Adrenal gland (tissue), 5 donors: Measurements from ENCODE around the gene RBM19.

Experiments
- POLR2A ChIP-seq, 2 donors: fragments of 450-650 bp; IDR thresholded peaks; one replicate each; pipeline ENCODE4 v1.6.1; 2017; ENCODE audit warnings: antibody characterized with exemption in 2 of 2, mild to moderate bottlenecking in 2 of 2, moderate library complexity in 1 of 2
- TF ChIP-seq, protein P1 (sequence below), 6 experiments: fragments of 450-650 bp in 4 of 6; fragments of 200-600 bp in 2 of 6; sonication (generic) in 1 of 6; IDR thresholded peaks; 1 replicate in 5 of 6; 2 replicates in 1 of 6; pipeline versions ENCODE4 v1.5.1 to v1.8.0; 2016 to 2021; ENCODE audit warnings: antibody characterized with exemption in 6 of 6, mild to moderate bottlenecking in 2 of 6, moderate library complexity in 1 of 6
- donor health status: DM: no; HTN: no; CAD: no.

DNA sequence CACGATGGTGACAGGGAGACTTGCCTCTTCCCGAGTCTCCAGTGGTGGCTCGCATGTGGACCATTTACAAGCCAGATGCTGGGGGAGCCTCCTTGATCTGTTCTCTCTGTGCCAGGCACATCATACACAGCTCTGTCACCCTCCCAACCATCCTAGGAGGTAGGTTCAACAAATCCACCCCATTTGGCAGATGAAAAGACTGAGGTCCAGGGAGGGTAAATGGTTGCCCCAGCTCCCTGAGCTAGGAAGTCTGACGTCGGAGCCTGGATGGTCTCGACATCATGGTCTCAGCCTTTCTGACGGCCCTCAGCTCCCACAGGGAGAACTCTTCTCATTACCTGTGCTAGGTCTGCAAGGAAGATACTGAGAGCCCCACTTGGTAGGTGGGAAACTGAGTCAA lies 189.6 kb downstream of the RBM19 start:
- TF ChIP-seq, protein P1, sequence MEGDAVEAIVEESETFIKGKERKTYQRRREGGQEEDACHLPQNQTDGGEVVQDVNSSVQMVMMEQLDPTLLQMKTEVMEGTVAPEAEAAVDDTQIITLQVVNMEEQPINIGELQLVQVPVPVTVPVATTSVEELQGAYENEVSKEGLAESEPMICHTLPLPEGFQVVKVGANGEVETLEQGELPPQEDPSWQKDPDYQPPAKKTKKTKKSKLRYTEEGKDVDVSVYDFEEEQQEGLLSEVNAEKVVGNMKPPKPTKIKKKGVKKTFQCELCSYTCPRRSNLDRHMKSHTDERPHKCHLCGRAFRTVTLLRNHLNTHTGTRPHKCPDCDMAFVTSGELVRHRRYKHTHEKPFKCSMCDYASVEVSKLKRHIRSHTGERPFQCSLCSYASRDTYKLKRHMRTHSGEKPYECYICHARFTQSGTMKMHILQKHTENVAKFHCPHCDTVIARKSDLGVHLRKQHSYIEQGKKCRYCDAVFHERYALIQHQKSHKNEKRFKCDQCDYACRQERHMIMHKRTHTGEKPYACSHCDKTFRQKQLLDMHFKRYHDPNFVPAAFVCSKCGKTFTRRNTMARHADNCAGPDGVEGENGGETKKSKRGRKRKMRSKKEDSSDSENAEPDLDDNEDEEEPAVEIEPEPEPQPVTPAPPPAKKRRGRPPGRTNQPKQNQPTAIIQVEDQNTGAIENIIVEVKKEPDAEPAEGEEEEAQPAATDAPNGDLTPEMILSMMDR (IDR thresholded peaks at IDR 0.05): no peak
- TF ChIP-seq POLR2A (IDR thresholded peaks at IDR 0.05): no peak
